Posterior vena cava (tissue), 2 donors: ENCODE data around the gene KIF18A. TPM values are rescaled to one million over a fixed set of nuclear protein-coding genes. Genes with fewer than 3 reads are reported as not detected.

Experiments used
- DNase-seq: peaks from one replicate; pipeline ENCODE4 v3.0.0-alpha.2; 2020; ENCODE audit warnings: low spot score
- intact Hi-C, 2 donors: fragments of 100-400 bp; cut with DNase I; formaldehyde crosslinking; loops; one replicate each; pipeline versions ENCODE4 v1.14.1 to v1.14.2; 2022 to 2023
- microRNA-seq, 2 donors: library from miRNA; unstranded; fragments of <30 nt; microRNA quantifications; one replicate each; pipeline ENCODE4 v1.2.0, GENCODE V29; 2020 to 2021; ENCODE audit warnings: borderline microRNAs expressed in 2 of 2
- total RNA-seq, 2 donors: library from RNA; stranded (reverse); fragmentation: NEBNext Ultra II Directional; extraction: Animal tissue kit (Norgen Biotek cat#: 25700); gene quantifications; one replicate each; pipeline ENCODE4 v1.2.1, GENCODE V29; 2021
- donor health status: DM: yes; HTN: yes; CAD: no.
- donor health status: DM: yes; HTN: yes; CAD: no.

KIF18A gene
- total RNA-seq, 2 donors from 2014 or later: 1.7 to 4.2 TPM

DNA sequence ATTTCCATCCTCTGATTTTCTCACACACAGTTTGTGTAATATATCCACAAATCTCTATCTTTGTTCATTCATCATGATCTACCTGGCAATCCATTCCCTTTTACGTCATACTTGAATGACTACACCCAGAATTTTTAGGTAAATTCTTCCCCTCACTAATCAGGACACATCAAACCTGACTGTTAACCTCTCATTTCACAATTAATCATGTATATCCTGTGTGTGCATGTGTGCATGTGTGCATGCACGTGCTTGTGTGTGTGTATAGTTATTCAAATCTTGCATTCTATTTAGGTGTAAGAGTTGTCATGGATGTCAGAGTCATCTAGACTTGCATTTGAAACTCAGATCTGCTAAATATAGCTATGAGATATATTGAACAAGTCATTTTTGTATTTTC, 130.4 kb downstream of the KIF18A start:
- no peak for DNase-seq
- intact Hi-C loops: no loop called here

DNA sequence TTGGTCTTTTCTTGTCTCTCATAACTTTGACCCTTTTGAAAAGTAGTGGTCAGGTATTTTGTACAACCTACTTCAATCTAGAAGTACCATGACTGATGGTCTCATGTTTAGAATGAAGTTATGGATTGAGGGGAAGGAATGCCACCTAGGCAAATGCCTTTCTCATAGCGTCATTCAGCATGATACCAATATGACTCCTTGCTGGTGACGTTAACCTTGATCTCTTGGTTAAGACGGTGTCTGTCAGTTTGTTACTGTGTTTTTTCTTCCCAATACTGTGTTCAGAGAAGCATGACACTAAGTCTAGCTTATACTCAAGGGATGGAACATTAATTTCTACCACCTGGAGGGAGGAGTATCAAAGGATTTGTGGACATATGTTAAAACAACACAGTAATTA, 130.9 kb downstream of the KIF18A start:
- intact Hi-C loops: no loop called here
- DNase-seq: no peak

DNA sequence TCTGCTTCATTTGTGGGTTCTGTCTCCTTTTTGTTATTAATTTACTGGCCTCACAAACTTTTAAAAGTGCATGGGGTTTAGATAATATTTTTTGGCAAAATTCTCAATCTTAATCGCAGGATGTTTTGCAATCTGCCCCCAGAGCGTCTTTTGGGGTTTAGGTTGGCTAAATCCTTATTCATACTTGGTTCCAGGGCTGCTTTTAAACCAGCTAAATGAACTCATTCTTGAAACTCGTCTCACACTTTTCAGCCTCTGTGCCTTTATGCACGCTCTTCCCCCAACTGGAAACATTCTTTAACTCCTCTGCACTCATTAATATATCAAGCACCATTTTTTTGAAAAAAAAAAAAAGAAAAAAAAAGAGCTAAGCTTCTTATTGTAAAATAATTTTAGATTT, 131.7 kb downstream of the KIF18A start:
- intact Hi-C loops: no loop called here
- no peak for DNase-seq

DNA sequence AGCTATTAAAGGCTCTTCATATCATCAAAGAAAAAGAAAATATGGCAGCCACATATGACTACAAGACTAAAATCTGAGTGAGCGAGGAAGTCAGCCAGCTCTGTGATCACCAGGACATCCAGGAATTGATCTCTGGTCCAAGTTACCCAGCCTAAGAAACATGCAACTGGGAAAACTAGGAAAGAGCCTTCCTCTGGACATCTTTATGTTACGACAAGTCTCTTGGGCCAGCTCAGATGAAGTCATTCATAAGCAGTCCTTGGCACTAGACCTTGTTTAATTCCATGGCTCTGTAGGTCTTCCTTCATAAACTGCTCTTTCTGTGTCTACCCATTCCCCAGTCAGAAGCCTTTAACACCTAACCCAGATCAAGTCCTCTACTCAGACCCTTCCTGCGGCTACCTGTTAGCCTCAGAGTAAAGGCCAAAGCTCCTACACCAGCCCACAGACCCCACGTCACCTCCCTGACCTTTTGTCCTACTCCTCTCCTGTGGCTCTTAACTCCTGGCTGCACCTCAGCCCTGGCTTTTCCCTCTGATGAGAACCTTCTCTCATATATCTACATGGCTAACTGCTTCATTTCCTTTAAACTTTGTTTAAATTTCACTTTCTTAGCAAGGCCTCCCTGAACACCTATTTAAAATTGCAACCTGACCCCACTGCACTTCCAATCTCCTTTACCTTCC, 134.0 kb downstream of the KIF18A start:
- intact Hi-C loops: no loop called here
- DNase-seq: no peak

DNA sequence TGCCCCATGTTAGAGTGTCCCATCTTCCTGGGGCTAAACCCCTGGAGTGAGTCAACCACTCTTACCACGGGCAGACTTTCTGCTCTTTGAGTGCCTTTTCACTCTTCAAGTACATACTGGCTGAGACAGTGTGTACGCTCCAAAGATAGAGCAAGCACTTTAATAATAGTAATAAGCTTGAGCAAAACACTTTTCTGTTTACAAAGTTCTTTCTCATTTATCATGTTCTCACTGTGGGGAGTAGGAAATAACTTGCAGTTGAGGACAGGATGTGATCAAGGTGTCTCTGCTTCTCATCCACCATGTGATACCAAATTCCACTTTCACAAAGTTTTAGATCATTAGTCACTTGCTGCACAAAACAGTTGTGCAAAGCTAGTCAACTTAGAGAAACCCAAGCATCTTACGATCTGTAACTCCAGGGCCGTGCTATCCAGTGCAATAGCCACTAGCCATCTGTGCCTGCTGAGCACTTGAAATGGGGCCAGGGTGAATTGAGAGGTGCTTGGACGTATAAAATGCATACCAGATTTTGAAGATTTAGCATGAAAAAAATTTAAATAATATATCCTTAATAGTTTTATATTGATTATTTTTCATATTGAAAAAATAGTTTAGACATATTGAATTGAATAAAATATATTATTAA, 135.3 kb downstream of the KIF18A start:
- intact Hi-C loops: no loop called here
- no peak for DNase-seq

DNA sequence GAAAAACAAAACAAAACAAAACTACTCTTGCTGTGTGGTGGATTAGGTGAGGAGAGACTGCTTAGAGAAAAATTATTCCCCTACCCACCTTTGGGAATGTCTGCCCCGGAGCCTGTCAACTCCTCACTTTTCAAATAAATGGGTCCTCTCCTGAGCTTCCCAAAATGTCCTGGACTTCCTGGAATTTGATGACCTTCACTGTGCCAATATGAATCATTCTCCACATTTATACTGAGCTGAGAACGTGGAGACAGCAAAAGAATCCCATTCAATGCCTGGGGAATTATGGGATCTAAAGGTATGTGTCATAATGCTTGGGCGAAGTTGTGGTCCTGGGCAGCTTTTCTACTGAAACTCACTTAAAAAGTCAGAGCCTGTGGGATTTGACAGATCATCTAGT, 136.8 kb downstream of the KIF18A start:
- no peak for DNase-seq
- intact Hi-C loops: no loop called here

Small RNAs within 50 kb of the gene (microRNA-seq; reads per million reads assigned to microRNA genes)
- 0 reads per million in 2 donors for gene MIR610

Other genes starting within 250 kb of the KIF18A start
- 10 to 100 TPM; 17.1 to 17.6 TPM for gene METTL15, start 232 bp upstream of the KIF18A start, total RNA-seq